GM06990 (cell line): ENCODE data around the gene TEX48.

Experiments
- DNase-seq: peaks from one replicate; pipeline ENCODE4 v3.0.0-alpha.2; 2011; ENCODE audit not compliant: insufficient read length; ENCODE audit errors: extremely low read depth
- H3K27me3 ChIP-seq: replicated peaks from 2 replicates; pipeline ENCODE4 v1.6.0; 2011; ENCODE audit warnings: low read length; ENCODE audit not compliant: control insufficient read depth, insufficient read depth
- H3K36me3 ChIP-seq: 2 replicates; pipeline ENCODE4 v1.5.1; 2011; ENCODE audit warnings: low read length; ENCODE audit not compliant: control insufficient read depth, insufficient read depth
- H3K4me3 ChIP-seq: replicated peaks from 2 replicates; pipeline ENCODE4 v1.5.1; 2011; ENCODE audit warnings: low read depth, mild to moderate bottlenecking, control low read depth, low read length
- TF ChIP-seq, protein P1 (sequence below): IDR thresholded peaks from 2 replicates; pipeline ENCODE4 v1.5.1; 2011; ENCODE audit warnings: low read length, control low read depth, mild to moderate bottlenecking, inconsistent platforms; ENCODE audit not compliant: insufficient read depth, poor library complexity, severe bottlenecking

TEX48 gene

DNA sequence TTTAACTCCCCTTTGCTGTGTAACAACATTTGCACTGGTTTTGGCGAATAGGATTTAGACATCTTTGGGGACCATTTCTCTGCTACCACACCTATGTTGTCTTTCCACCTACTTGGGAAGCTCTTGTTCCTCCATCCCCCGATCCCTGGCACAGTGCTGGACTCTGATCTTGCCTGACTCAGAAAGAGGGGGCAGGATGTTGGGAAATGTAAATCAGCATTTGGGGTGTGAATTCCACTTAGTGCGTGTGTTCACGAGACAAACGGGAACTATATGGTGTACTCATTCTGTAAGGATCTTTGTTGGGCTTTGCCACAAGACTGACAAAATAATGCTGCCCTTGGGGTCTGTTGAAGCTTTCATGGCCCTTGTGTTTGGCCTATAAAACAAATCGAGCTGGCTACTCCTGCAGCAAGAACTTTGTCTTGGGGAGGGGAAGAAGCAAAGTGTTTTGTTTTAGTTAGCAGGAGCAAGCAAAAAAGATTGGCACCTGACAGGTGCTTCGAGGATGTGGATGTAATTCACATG lies 52.4 kb downstream of the TEX48 start:
- Histone ChIP-seq H3K36me3 (peaks cover 26% of the 10 kb centered on the region), H3K27me3 (no peaks in the 10 kb centered on the region), H3K4me3 (no peak overlapping the region)
- no peak for DNase-seq
- TF ChIP-seq, protein P1, sequence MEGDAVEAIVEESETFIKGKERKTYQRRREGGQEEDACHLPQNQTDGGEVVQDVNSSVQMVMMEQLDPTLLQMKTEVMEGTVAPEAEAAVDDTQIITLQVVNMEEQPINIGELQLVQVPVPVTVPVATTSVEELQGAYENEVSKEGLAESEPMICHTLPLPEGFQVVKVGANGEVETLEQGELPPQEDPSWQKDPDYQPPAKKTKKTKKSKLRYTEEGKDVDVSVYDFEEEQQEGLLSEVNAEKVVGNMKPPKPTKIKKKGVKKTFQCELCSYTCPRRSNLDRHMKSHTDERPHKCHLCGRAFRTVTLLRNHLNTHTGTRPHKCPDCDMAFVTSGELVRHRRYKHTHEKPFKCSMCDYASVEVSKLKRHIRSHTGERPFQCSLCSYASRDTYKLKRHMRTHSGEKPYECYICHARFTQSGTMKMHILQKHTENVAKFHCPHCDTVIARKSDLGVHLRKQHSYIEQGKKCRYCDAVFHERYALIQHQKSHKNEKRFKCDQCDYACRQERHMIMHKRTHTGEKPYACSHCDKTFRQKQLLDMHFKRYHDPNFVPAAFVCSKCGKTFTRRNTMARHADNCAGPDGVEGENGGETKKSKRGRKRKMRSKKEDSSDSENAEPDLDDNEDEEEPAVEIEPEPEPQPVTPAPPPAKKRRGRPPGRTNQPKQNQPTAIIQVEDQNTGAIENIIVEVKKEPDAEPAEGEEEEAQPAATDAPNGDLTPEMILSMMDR, result no peak

DNA sequence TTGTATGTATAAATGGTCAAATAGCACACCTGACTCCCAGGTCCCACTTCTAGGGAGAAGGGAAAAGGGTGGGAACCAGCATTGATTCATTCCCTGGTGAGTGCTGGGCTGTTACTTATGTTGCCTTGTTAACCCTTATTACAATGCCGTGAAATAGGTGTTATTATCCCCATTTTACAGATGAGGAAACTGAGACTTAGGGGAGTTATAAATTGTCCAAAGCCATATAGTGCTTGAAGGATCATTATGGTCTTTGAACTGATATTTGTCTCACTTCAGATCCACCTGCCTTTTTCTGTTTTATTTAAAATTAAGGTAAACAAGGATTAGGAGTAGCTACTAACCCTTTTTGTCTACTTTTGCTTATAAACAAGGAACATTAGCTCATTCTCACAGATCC lies 54.4 kb downstream of the TEX48 start:
- H3K27me3 ChIP-seq, result no peaks in the 10 kb centered on the region

DNA sequence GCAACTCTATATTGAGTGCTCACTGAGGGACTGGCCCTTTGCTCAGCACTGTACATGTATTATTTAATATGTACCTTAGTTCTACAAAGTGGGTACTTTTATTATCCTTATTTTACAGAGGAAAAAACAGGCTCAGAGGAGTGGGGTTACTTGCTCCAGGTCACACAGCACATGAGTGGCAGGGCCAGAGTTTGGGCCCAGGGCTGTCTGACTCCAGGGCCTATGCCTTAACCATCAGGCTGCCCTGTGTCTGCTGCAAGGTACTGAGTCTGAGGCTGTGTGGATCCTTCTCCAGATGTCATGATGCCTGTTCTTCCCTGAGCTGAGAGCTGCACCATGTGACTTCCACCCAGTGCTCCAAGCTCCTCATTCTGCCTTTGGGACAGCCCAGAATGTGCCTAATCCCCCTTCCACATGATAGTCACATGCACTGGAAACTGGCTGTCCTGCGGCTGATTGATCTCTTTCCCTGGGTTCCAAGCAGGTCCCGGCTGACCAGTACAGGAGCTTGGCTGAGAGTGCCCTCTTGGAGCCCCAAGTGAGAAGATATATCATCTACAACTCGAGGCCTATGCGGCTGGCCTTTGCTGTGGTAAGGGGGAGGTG lies 55.5 kb downstream of the TEX48 start:
- TF ChIP-seq, protein P1, result no peak
- Histone ChIP-seq H3K27me3 (no peaks in the 10 kb centered on the region), H3K36me3 (peaks cover 19% of the 10 kb centered on the region), H3K4me3 (no peak overlapping the region)
- DNase-seq, result no peak

More for the DNA sequence above, 54.4 kb downstream of the TEX48 start:
- no peak for DNase-seq
- peaks cover 16% of the 10 kb centered on the region for H3K36me3 ChIP-seq
- TF ChIP-seq, protein P1, result no peak
- no peak overlapping the region for H3K4me3 ChIP-seq

DNA sequence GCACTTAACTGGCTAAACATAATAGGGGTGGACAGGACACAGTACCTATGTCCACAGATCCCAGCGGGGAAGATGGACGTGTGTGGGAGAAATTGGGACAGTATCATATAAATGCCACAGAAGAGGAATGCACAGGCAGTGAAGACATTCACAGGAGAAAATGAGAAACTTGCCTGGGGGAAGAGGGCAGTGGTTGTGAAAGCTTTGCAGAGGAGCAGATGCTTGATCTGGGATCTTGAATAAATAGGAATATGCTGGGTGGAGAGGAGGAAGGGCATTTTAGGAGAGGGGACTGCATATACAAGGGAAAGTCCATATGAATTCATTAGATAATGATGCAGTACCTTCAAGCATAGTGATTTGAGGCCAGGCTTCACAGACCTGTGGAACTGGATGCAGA lies 57.3 kb downstream of the TEX48 start:
- no peak for DNase-seq
- Histone ChIP-seq H3K4me3 (no peak overlapping the region), H3K36me3 (peaks cover 17% of the 10 kb centered on the region), H3K27me3 (no peaks in the 10 kb centered on the region)
- TF ChIP-seq, protein P1, result no peak

DNA sequence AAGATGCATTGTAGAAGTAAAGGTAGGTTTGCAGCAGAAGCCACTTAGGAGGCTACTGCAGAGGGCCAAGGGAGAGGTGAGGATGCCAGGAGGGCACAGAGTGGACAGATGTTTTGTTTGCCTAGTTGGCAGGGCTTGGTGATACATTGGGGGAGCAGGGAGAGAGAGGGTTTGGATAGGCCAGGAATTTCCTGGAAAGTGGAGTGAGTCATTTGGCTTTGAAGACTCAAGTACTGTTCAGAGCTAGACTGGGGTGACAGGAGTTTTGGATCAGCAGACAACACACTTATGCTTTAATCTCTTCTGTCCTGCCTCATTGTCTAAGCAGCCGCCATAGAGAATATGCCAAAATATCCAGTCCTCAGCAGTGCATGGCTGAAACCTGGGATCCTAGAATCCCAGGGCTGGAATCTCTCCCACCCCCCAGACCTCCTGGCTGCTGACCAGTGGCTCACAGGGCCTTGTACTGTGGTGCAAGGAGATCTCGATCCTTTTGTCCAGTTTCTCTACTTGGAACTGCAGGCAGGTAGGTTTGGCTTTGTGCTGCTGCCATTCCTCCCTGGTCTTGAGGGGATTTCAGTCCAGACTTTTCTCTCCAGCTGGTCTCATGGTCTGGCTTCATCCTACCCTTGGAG lies 59.9 kb downstream of the TEX48 start:
- Histone ChIP-seq H3K4me3 (no peak overlapping the region), H3K27me3 (no peaks in the 10 kb centered on the region), H3K36me3 (peaks cover 12% of the 10 kb centered on the region)
- TF ChIP-seq, protein P1, result no peak
- no peak for DNase-seq
